Osteoblast (primary cell): ENCODE results near the gene CTNNA1. TPM values are rescaled to one million over a fixed set of nuclear protein-coding genes. Genes with fewer than 3 reads are reported as not detected.
A peak's percentile ranks its signal among the peaks of the same experiment; 100 is the strongest.

Experiments used
- DNase-seq: peaks from one replicate; pipeline ENCODE4 v3.0.0; 2011; ENCODE audit warnings: low spot score, mixed read lengths; ENCODE audit not compliant: insufficient read length; ENCODE audit errors: missing footprints
- H2AFZ ChIP-seq: 2 replicates; pipeline ENCODE4 v1.6.0; 2011; ENCODE audit warnings: mild to moderate bottlenecking, low read length
- H3K27ac ChIP-seq: 2 replicates; pipeline ENCODE4 v1.5.1; 2011; ENCODE audit warnings: mild to moderate bottlenecking, low read depth, low read length, moderate library complexity
- H3K27me3 ChIP-seq: 2 replicates; pipeline ENCODE4 v1.6.0; 2012; ENCODE audit warnings: mild to moderate bottlenecking, control low read depth, inconsistent platforms, low read length, moderate library complexity; ENCODE audit not compliant: insufficient read depth
- H3K36me3 ChIP-seq: 2 replicates; pipeline ENCODE4 v1.5.1; 2011; ENCODE audit warnings: mild to moderate bottlenecking, low read length, control low read depth, moderate library complexity; ENCODE audit not compliant: insufficient read depth
- H3K4me1 ChIP-seq: 2 replicates; pipeline ENCODE4 v1.5.1; 2011; ENCODE audit warnings: mild to moderate bottlenecking, low read length, control low read depth, moderate library complexity; ENCODE audit not compliant: insufficient read depth
- H3K4me2 ChIP-seq: 2 replicates; pipeline ENCODE4 v1.6.0; 2011; ENCODE audit warnings: mild to moderate bottlenecking, low read length; ENCODE audit not compliant: insufficient read depth
- H3K4me3 ChIP-seq: fragments of 200-600 bp; sonication (generic); 3 replicates; pipeline ENCODE4 v1.5.1; 2012; ENCODE audit warnings: mild to moderate bottlenecking, low read length, inconsistent platforms; ENCODE audit not compliant: insufficient read depth
- H3K79me2 ChIP-seq: 2 replicates; pipeline ENCODE4 v1.6.0; 2012; ENCODE audit warnings: mild to moderate bottlenecking, low read length, control low read depth, inconsistent platforms; ENCODE audit not compliant: insufficient read depth
- H3K9me3 ChIP-seq: 2 replicates; pipeline ENCODE4 v1.5.1; 2011; ENCODE audit warnings: low read depth, low read length, control low read depth
- H4K20me1 ChIP-seq: 2 replicates; pipeline ENCODE4 v1.6.0; 2012; ENCODE audit warnings: mild to moderate bottlenecking, low read length, control low read depth; ENCODE audit not compliant: insufficient read depth
- CTCF ChIP-seq: IDR thresholded peaks from 2 replicates; pipeline ENCODE4 v1.5.1; 2011; ENCODE audit warnings: mild to moderate bottlenecking, low read depth, low read length, moderate library complexity; ENCODE audit errors: extremely low read depth
- total RNA-seq: library from RNA; depleted of rRNA; stranded (reverse); fragments of >200 nt; gene quantifications from 2 replicates; pipeline ENCODE4 v1.2.3, GENCODE V29; 2012

CTNNA1 gene
- total RNA-seq, 1 donor, result 432 TPM

- Histone ChIP-seq H3K27me3 (no peaks in the 10 kb centered on the region), H3K9me3 (no peaks in the 10 kb centered on the region), H3K36me3 (no peaks in the 10 kb centered on the region), H3K4me3 (no peak overlapping the region), H3K79me2 (peaks cover 92% of the 10 kb centered on the region), H3K4me1 (peaks cover 53% of the 10 kb centered on the region), H2AFZ (no peak overlapping the region), H3K4me2 (peak overlapping the region; percentile 46), H3K27ac (peak overlapping the region; percentile 58), H4K20me1 (peaks cover 37% of the 10 kb centered on the region)
- no peak for DNase-seq
- no peak for TF ChIP-seq CTCF
Measured at GRCh38 chr5:138870611-138871010, 117.4 kb downstream of the CTNNA1 start.

GRCh38 chr5:138872841-138873465, 119.7 kb downstream of the CTNNA1 start:
- H2AFZ ChIP-seq, result no peak overlapping the region
- no peak overlapping the region for H3K4me3 ChIP-seq
- H3K4me2 ChIP-seq, result peak overlapping the region; percentile 84
- H4K20me1 ChIP-seq, result peaks cover 46% of the 10 kb centered on the region
- H3K36me3 ChIP-seq, result no peaks in the 10 kb centered on the region
- no peak for TF ChIP-seq CTCF
- peaks cover 94% of the 10 kb centered on the region for H3K79me2 ChIP-seq
- H3K9me3 ChIP-seq, result no peaks in the 10 kb centered on the region
- H3K27me3 ChIP-seq, result no peaks in the 10 kb centered on the region
- DNase-seq, result no peak
- H3K27ac ChIP-seq, result no peak overlapping the region
- peaks cover 53% of the 10 kb centered on the region for H3K4me1 ChIP-seq

GRCh38 chr5:138873466-138874221, 120.4 kb downstream of the CTNNA1 start:
- peak overlapping the region; percentile 84 for H3K4me2 ChIP-seq
- no peaks in the 10 kb centered on the region for H3K36me3 ChIP-seq
- H3K4me1 ChIP-seq, result peaks cover 53% of the 10 kb centered on the region
- no peak overlapping the region for H2AFZ ChIP-seq
- peak overlapping the region; percentile 75 for H3K27ac ChIP-seq
- no peak for TF ChIP-seq CTCF
- H3K27me3 ChIP-seq, result no peaks in the 10 kb centered on the region
- peak overlapping the region; percentile 64 for H3K4me3 ChIP-seq
- DNase-seq, result no peak
- peaks cover 94% of the 10 kb centered on the region for H3K79me2 ChIP-seq
- H3K9me3 ChIP-seq, result no peaks in the 10 kb centered on the region
- H4K20me1 ChIP-seq, result peaks cover 47% of the 10 kb centered on the region

GRCh38 chr5:138874241-138874640, 121.0 kb downstream of the CTNNA1 start:
- DNase-seq, result peak; percentile 89
- Histone ChIP-seq H3K27me3 (no peaks in the 10 kb centered on the region), H3K4me2 (peak overlapping the region; percentile 84), H3K79me2 (peaks cover 94% of the 10 kb centered on the region), H3K9me3 (no peaks in the 10 kb centered on the region), H3K36me3 (no peaks in the 10 kb centered on the region), H3K4me1 (peaks cover 53% of the 10 kb centered on the region), H3K4me3 (peak overlapping the region; percentile 64), H4K20me1 (peaks cover 49% of the 10 kb centered on the region), H2AFZ (no peak overlapping the region), H3K27ac (peak overlapping the region; percentile 75)
- peak; percentile 14 for TF ChIP-seq CTCF
